ENCODE data around the gene IFI16. TPM values are rescaled to one million over a fixed set of nuclear protein-coding genes. Genes with fewer than 3 reads are reported as not detected.

The IFI16 gene
- total RNA-seq, 1 experiment from 2014 or later = 0.98 TPM

DNA sequence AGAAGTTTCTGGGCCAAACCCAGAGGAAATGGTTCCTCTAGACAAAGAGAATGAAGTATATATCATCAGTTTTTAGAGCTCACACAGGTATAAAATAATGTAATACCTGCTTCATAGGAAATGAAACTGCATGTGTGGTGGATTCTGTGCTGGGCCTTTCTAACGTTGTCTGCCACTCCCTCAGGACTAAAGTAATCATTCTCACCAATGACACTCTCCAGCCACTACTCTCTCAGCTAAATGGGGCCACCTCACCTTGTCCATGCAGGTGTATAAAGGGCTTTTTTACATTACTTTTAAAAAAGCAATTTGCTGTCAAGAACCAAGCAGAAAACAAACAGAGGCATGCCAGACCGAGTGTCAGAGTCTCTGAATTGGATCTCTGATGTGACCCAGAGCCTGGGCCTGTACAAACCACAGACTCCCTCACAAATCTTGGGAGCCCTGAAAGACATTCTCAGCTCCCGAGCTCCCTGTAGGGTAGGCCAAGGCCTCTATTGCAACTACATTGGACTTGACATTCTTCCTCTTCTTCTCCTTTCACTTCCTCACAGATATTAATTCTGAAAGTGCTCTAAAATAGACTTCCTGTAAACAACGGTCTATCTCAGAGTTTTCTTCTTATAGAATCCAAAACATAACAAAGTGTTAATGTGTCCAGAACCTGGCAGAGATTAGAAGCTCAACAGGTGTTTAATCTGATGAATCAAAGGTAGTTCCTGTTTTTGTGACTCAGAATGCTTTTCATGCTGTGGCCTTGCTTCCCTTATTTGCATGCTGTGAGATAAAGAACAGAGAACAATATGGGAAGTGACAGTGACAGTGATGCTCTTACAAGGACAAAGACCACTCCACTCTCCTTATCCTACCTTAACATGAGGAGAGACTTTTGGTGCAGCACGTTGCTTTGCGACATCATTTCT, 58.3 kb downstream of the IFI16 start:
- Histone ChIP-seq H3K9ac (ENCODE audit: low read length) (no peak overlapping the region), H3K4me1 (ENCODE audit: insufficient read depth, low read length) (no peaks in the 10 kb centered on the region), H3K4me2 (ENCODE audit: low read length) (no peak overlapping the region), H3K9me2 (replicated peaks; ENCODE audit: low read length) (no peaks in the 10 kb centered on the region), H3K4me3 (ENCODE audit: low read length) (no peak overlapping the region), H4K20me1 (ENCODE audit: low read length) (no peaks in the 10 kb centered on the region), H3F3A (ENCODE audit: low read length, unreplicated experiment) (no peaks in the 10 kb centered on the region), H3K27me3 (ENCODE audit: low read length) (peaks cover 41% of the 10 kb centered on the region), H2AFZ (ENCODE audit: low read length) (no peak overlapping the region), H3K36me3 (ENCODE audit: low read depth, low read length) (no peaks in the 10 kb centered on the region), H3K27ac (ENCODE audit: low read length) (no peak overlapping the region), H3K9me3 (ENCODE audit: low read length) (no peaks in the 10 kb centered on the region), H3K79me2 (ENCODE audit: low read length) (no peaks in the 10 kb centered on the region)
- DNase-seq = no peak
- no peak for ATAC-seq
- no TSS peak for BruUV-seq (replicated peaks)
- ChIA-PET POLR2A (ENCODE audit: unreplicated experiment) (interaction anchor here (0.6 kb wide), 1 partner anchor 1705 kb away, joined by 3 read pairs; no protein-coding TSS in a partner anchor), CTCF (no interaction called here)
- TF ChIP-seq EZH2phosphoT487 (IDR thresholded peaks at IDR 0.05; ENCODE audit: borderline replicate concordance, low read length) (no peak), EZH2 (IDR thresholded peaks at IDR 0.05; ENCODE audit: low read length, unreplicated experiment) (no peak)
- TF ChIP-seq, protein P1, sequence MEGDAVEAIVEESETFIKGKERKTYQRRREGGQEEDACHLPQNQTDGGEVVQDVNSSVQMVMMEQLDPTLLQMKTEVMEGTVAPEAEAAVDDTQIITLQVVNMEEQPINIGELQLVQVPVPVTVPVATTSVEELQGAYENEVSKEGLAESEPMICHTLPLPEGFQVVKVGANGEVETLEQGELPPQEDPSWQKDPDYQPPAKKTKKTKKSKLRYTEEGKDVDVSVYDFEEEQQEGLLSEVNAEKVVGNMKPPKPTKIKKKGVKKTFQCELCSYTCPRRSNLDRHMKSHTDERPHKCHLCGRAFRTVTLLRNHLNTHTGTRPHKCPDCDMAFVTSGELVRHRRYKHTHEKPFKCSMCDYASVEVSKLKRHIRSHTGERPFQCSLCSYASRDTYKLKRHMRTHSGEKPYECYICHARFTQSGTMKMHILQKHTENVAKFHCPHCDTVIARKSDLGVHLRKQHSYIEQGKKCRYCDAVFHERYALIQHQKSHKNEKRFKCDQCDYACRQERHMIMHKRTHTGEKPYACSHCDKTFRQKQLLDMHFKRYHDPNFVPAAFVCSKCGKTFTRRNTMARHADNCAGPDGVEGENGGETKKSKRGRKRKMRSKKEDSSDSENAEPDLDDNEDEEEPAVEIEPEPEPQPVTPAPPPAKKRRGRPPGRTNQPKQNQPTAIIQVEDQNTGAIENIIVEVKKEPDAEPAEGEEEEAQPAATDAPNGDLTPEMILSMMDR (conservative IDR thresholded peaks at IDR 0.05; ENCODE audit: low read depth, low read length) = no peak
- intact Hi-C loops (cut with micrococcal nuclease) = no loop called here

DNA sequence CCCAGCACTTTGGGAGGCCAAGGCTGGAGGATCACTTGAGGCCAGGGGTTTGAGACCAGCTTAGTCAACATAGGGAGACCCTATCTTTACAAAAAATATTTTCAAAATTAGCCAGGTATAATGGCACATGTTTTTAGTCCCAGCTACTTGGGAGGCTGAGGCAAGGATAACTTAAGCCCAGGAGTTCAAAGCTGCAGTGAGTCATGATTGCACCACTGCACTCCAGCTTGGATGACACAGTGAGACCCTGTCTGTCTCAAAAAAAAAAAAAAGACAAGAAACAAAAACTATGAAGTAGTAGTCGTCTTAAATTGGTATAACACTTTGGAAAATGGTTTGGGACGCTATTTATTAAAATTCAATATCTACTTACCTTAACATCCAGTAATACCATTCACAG, 59.2 kb downstream of the IFI16 start:
- intact Hi-C loops (cut with micrococcal nuclease) = no loop called here
- Histone ChIP-seq H3K79me2 (ENCODE audit: low read length) (no peaks in the 10 kb centered on the region), H3K27me3 (ENCODE audit: low read length) (peaks cover 34% of the 10 kb centered on the region), H3K36me3 (ENCODE audit: low read depth, low read length) (no peaks in the 10 kb centered on the region), H3K9ac (ENCODE audit: low read length) (no peak overlapping the region), H2AFZ (ENCODE audit: low read length) (no peak overlapping the region), H3F3A (ENCODE audit: low read length, unreplicated experiment) (no peaks in the 10 kb centered on the region), H4K20me1 (ENCODE audit: low read length) (no peaks in the 10 kb centered on the region), H3K4me3 (ENCODE audit: low read length) (no peak overlapping the region), H3K4me1 (ENCODE audit: insufficient read depth, low read length) (no peaks in the 10 kb centered on the region), H3K9me2 (replicated peaks; ENCODE audit: low read length) (no peaks in the 10 kb centered on the region), H3K4me2 (ENCODE audit: low read length) (no peak overlapping the region), H3K27ac (ENCODE audit: low read length) (no peak overlapping the region), H3K9me3 (ENCODE audit: low read length) (no peaks in the 10 kb centered on the region)
- POLR2A ChIA-PET (ENCODE audit: unreplicated experiment) = no interaction called here
- no TSS peak for BruUV-seq (replicated peaks)
- CTCF ChIA-PET = interaction anchor here (0.7 kb wide), 1 partner anchor 70 kb away, joined by 8 read pairs; no protein-coding TSS in a partner anchor
- ATAC-seq (no peak), DNase-seq (no peak)
- TF ChIP-seq EZH2phosphoT487 (IDR thresholded peaks at IDR 0.05; ENCODE audit: borderline replicate concordance, low read length) (no peak), EZH2 (IDR thresholded peaks at IDR 0.05; ENCODE audit: low read length, unreplicated experiment) (no peak)
- TF ChIP-seq, protein P1 (conservative IDR thresholded peaks at IDR 0.05; ENCODE audit: low read depth, low read length) = no peak
